Measurements from ENCODE around the gene HADHB. TPM values are rescaled to one million over a fixed set of nuclear protein-coding genes. Genes with fewer than 3 reads are reported as not detected.
"Not testable (repeated sequence)": the region's sequence is repeated elsewhere in the genome, so short reads cannot be mapped to it uniquely, and the experiment has no call there.

Gene HADHB
- total RNA-seq, 1 donor, result 102 TPM

- TF ChIP-seq CTCF (IDR thresholded peaks at IDR 0.05; ENCODE audit: insufficient read depth, low read length), result no peak
- peak; percentile 80 for DNase-seq (ENCODE audit: low read depth)
These were observed 54.8 kb downstream of the HADHB start for GRCh38 chr2:26299471-26300101.

DNA sequence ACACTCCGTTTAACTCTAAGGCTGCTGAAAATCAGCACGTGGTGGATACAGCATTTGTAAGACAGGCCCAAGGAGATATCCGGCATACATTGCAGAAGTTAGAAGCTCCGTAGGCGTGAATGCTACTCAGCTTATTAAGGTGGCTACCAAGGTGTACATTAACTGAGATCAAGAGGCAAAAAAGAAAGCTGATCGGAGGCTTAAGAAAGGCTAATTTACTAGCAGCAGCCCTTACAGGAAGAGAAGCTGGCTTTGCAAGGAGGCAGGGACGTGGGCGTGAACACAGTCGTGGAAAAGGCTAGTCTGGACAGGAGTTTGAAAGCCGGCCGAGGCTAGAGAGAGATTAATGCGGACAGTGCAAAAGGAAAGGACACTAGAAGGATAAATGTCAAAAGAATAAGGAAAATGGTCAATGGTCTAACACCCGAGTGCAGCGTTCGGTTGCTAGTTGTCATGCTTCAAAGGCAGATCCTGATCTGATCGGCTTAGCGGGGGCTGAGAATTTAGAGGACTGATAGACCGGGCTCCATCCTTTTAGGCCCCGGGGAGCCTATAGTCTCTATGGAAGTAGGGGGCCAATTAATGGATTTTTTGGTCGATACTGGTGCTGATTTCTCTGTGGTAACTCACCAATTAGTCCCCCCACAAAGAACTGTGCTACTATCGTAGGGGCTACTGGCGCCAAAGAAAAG, 55.6 kb downstream of the HADHB start:
- peak overlapping the region; percentile 64 for H3K4me3 ChIP-seq (ENCODE audit: low read depth, low read length)
- DNase-seq (ENCODE audit: low read depth), result peak; percentile 50
- no peak for TF ChIP-seq CTCF (IDR thresholded peaks at IDR 0.05; ENCODE audit: insufficient read depth, low read length)

More at GRCh38 chr2:26299471-26300101, 54.8 kb downstream of the HADHB start:
- H3K4me3 ChIP-seq (ENCODE audit: low read depth, low read length), result peak overlapping the region; percentile 64

DNA sequence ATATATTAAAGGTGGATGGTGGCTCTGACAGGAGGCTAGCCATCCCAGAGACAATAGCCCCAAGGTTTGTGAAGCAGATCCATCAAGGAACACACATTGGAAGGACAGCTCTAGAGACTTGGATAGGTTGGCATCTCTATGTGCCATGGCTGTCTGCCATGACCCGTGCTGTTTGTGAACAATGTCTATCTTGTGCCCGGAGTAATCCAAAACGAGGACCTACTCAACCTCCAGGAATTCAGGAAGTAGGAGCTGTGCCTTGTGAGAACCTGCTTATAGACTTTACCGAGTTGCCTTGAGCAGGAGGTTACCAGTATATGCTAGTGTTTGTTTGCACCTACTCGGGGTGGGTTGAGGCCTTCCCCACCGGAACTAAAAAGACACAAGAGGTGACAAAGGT, 58.1 kb downstream of the HADHB start:
- TF ChIP-seq CTCF (IDR thresholded peaks at IDR 0.05; ENCODE audit: insufficient read depth, low read length), result no peak
- DNase-seq (ENCODE audit: low read depth), result no peak
- H3K4me3 ChIP-seq (ENCODE audit: low read depth, low read length), result no peak overlapping the region

GRCh38 chr2:26305094-26305493, 60.4 kb downstream of the HADHB start:
- not testable (repeated sequence) for DNase-seq (ENCODE audit: low read depth); H3K4me3 ChIP-seq (ENCODE audit: low read depth, low read length)

DNA sequence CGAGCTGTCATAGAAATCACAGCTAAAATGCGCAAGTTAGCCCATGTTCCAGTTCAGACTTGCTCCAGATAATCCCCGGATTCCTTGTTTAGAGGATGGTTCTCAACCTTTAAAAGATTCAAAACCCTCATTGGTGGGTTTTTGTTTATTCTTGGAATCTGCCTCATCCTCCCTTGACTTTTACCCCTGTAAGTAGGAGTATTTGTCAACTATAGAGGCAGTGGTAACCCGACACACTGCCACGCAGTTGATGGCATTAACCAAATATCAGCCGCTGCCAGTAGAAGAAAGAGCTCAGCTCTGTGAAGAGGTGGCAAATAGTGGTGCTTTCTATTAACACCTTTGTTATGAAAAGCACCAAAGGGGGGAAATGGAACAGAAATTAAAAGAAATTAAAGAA, 60.8 kb downstream of the HADHB start:
- TF ChIP-seq CTCF (IDR thresholded peaks at IDR 0.05; ENCODE audit: insufficient read depth, low read length), result no peak
- no peak overlapping the region for H3K4me3 ChIP-seq (ENCODE audit: low read depth, low read length)
- DNase-seq (ENCODE audit: low read depth), result no peak

DNA sequence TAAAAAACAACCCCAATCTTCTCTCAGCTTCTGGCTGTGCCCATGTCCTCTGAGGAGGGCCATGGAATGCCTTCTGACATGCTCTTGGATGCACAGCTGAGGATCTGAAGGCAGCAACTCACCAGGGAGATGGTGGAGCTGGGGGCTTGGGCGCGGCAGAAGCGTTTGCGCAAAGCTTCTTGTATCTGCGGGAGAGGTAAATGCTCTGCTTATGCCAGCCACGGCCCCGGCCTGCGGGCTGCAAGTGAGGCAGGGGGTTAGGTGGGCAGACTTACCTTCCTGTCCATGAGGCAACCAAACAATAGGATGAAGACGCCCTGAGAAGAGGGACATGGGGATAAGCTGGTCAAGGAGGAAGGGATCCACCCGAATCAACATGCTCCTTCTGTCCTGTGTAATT, 65.2 kb downstream of the HADHB start:
- TF ChIP-seq CTCF (IDR thresholded peaks at IDR 0.05; ENCODE audit: insufficient read depth, low read length), result no peak

DNA sequence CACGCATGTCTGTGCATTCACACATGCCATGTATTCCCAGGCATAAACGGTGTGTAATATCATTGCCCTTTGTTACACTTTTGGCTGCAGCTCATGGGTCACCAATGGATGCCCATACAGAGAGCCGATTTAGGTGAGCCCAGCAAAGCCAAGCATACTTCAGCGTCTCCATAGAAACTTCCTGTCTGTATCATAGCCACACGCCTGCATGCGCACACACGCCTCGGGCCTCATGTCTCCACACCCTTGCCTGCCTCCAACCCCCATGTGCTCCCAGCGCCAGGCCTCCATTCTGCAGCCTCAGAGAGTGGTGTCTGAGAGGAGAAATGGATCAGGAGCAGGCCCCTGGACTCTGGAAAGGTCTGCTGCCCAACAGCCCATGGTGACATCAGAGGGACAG, 67.7 kb downstream of the HADHB start:
- TF ChIP-seq CTCF (IDR thresholded peaks at IDR 0.05; ENCODE audit: insufficient read depth, low read length), result no peak
- no peak for DNase-seq (ENCODE audit: low read depth)
- no peak overlapping the region for H3K4me3 ChIP-seq (ENCODE audit: low read depth, low read length)

More for the DNA sequence above, 65.2 kb downstream of the HADHB start:
- no peak for DNase-seq (ENCODE audit: low read depth)
- H3K4me3 ChIP-seq (ENCODE audit: low read depth, low read length), result no peak overlapping the region

Measured in fibroblast of the aortic adventitia (primary cell).